HepG2 (cell line): ENCODE data around the gene CCDC86. TPM values are rescaled to one million over a fixed set of nuclear protein-coding genes. Genes with fewer than 3 reads are reported as not detected.

Experiments
- ATAC-seq: fragments of 200-7000 bp; cut with Tn5 transposase; 3 replicates; pipeline ENCODE4 v1.9.1; 2020; ENCODE audit warnings: mild to moderate bottlenecking, moderate library complexity
- BruUV-seq: library from RNA; stranded (reverse); fragments of 400-500 nt; replicated peaks from 2 replicates; lab custom pipeline; 2021; lab: Mats Ljungman, UMichigan
- CTCF ChIA-PET: fragments of 300-600 bp; formaldehyde crosslinking; extraction: SDS; loops from one replicate; lab custom pipeline; 2021; ENCODE audit warnings: low total read pairs, inconsistent platforms, low intra/inter-chr PET ratio; lab: Yijun Ruan, JAX
- POLR2A ChIA-PET: fragments of 350-600 bp; sonication (Branson Sonifier 250); formaldehyde crosslinking; loops from one replicate; lab custom pipeline; 2020; ENCODE audit warnings: antibody characterized with exemption, inconsistent platforms; lab: Yijun Ruan, JAX
- DNase-seq: peaks from one replicate; pipeline ENCODE4 v3.0.0-alpha.2; 2015; ENCODE audit warnings: low spot score
- FAIRE-seq: peaks from 3 replicates; lab custom pipeline; 2011; peaks lifted over from hg19 to GRCh38; lab: Jason Lieb, UNC
- H2AFZ ChIP-seq: one replicate; pipeline ENCODE4 v1.6.1; 2011; ENCODE audit warnings: low read length, inconsistent platforms
- H3K27ac ChIP-seq: fragments of 300-600 bp; 3 replicates; pipeline ENCODE4 v1.8.0; 2011; ENCODE audit warnings: mixed run types, mild to moderate bottlenecking, mixed read lengths, low read length, inconsistent platforms; ENCODE audit not compliant: insufficient read depth; ENCODE audit errors: extremely low read length
- H3K27me3 ChIP-seq, 2 experiments: fragments of 200-600 bp in 1 of 2; 2 replicates in 1 of 2; 3 replicates in 1 of 2; pipeline versions ENCODE4 v1.6.0 to v1.8.0; 2011; ENCODE audit warnings: low read length in 2 of 2, mild to moderate bottlenecking in 2 of 2, moderate library complexity in 2 of 2, inconsistent platforms in 1 of 2; ENCODE audit not compliant: insufficient read depth in 2 of 2, control insufficient read depth in 1 of 2
- H3K36me3 ChIP-seq, 2 experiments: fragments of 200-600 bp in 1 of 2; replicated peaks in 1 of 2; 2 replicates in 1 of 2; 3 replicates in 1 of 2; pipeline versions ENCODE4 v1.5.1 to v1.8.0; 2011; ENCODE audit warnings: low read length in 2 of 2, inconsistent platforms in 1 of 2; ENCODE audit not compliant: insufficient read depth in 2 of 2, control insufficient read depth in 1 of 2
- H3K4me1 ChIP-seq: 2 replicates; pipeline ENCODE4 v1.5.1; 2012; ENCODE audit warnings: low read length, inconsistent platforms; ENCODE audit not compliant: insufficient read depth
- H3K4me2 ChIP-seq: 2 replicates; pipeline ENCODE4 v1.6.0; 2011; ENCODE audit warnings: low read depth, low read length, inconsistent platforms
- H3K4me3 ChIP-seq, 3 experiments: fragments of 200-600 bp in 1 of 3; sonication (generic), shearing (Covaris generic) in 1 of 3; replicated peaks in 1 of 3; 2 replicates each; pipeline ENCODE4 v1.5.1; 2011 to 2016; ENCODE audit warnings: low read length in 3 of 3, inconsistent platforms in 2 of 3, low read depth in 2 of 3, mild to moderate bottlenecking in 2 of 3, control low read depth in 1 of 3, mixed read lengths in 1 of 3; ENCODE audit not compliant: insufficient read depth in 1 of 3
- H3K79me2 ChIP-seq: one replicate; pipeline ENCODE4 v1.6.1; 2011; ENCODE audit warnings: low read length, inconsistent platforms; ENCODE audit not compliant: insufficient read depth
- H3K9ac ChIP-seq: 2 replicates; pipeline ENCODE4 v1.6.0; 2011; ENCODE audit warnings: mild to moderate bottlenecking, low read depth, low read length, inconsistent platforms; ENCODE audit not compliant: insufficient read depth
- H3K9me3 ChIP-seq: 2 replicates; pipeline ENCODE4 v1.5.1; 2012; ENCODE audit warnings: mild to moderate bottlenecking, low read length
- H4K20me1 ChIP-seq: 2 replicates; pipeline ENCODE4 v1.6.0; 2011; ENCODE audit warnings: inconsistent platforms, mild to moderate bottlenecking, low read length, moderate library complexity; ENCODE audit not compliant: insufficient read depth
- ARID2 ChIP-seq: sonication (generic); formaldehyde crosslinking; IDR thresholded peaks from 2 replicates; pipeline ENCODE4 v1.8.1; 2022; ENCODE audit warnings: mild to moderate bottlenecking, missing genetic modification reagents, borderline replicate concordance
- HIVEP1 ChIP-seq: sonication (generic); formaldehyde crosslinking; IDR thresholded peaks from 2 replicates; pipeline ENCODE4 v1.4.0; 2020; ENCODE audit warnings: mild to moderate bottlenecking, missing genetic modification reagents
- MAFF ChIP-seq: IDR thresholded peaks from 2 replicates; pipeline ENCODE4 v1.6.1; 2011; ENCODE audit warnings: low read depth, low read length, improper control_type of control experiment
- MAFK ChIP-seq, 2 experiments: IDR thresholded peaks in 1 of 2; conservative IDR thresholded peaks in 1 of 2; 2 replicates each; pipeline ENCODE4 v1.6.1; 2011; ENCODE audit warnings: improper control_type of control experiment in 2 of 2, low read length in 2 of 2
- NKX3-1 ChIP-seq: sonication (generic); formaldehyde crosslinking; IDR thresholded peaks from 2 replicates; pipeline ENCODE4 v1.5.0; 2020; ENCODE audit warnings: missing genetic modification reagents
- ONECUT2 ChIP-seq: sonication (generic); formaldehyde crosslinking; IDR thresholded peaks from 2 replicates; pipeline ENCODE4 v1.4.0; 2020; ENCODE audit warnings: missing genetic modification reagents
- UBTF ChIP-seq: sonication (generic); formaldehyde crosslinking; IDR thresholded peaks from 2 replicates; pipeline ENCODE4 v1.4.0; 2020; ENCODE audit warnings: mild to moderate bottlenecking, missing genetic modification reagents
- WGBS: methylation state at CpG from one replicate; pipeline ENCODE4 v1.1.6; 2017; ENCODE audit warnings: low lambda C conversion rate; 5-methylcytosine and 5-hydroxymethylcytosine counted together
- in situ Hi-C: cut with HindIII; loops from 2 replicates; pipeline ENCODE4 v1.10.0; 2017; ENCODE audit warnings: low pct_unique_long_range_greater_than_20kb; ENCODE audit not compliant: extremely low pct_ligation_motif_present
- intact Hi-C: fragments of 100-400 bp; cut with micrococcal nuclease; formaldehyde crosslinking; loops from one replicate; pipeline ENCODE4 v1.10.0; 2022; ENCODE audit not compliant: unreplicated experiment
- polyA plus RNA-seq, 8 experiments: library from polyadenylated mRNA; depleted of rRNA in 3 of 8; stranded (reverse) in 7 of 8; unstranded in 1 of 8; fragments of >200 nt; fragmentation: Illumina TruSeq in 4 of 8; extraction: Trizol in 4 of 8; gene quantifications; 2 replicates each; pipeline versions ENCODE4 v1.2.1 to v1.2.3, GENCODE V29; 2011 to 2016; ENCODE audit warnings: low read depth in 4 of 8, missing spikeins in 1 of 8, mixed read lengths in 1 of 8; ENCODE audit not compliant: insufficient read depth in 1 of 8
- total RNA-seq, 5 experiments: library from RNA; depleted of rRNA; stranded (reverse); fragments of >200 nt; fragmentation: Illumina TruSeq; extraction: Trizol; gene quantifications; 2 replicates each; pipeline ENCODE4 v1.2.3, GENCODE V29; 2016; ENCODE audit warnings: low read depth in 1 of 5

CCDC86 gene
- total and polyA plus RNA-seq, 2 of the 13 experiments (the other 11 are each of a cell fraction or from before 2014, with no cell fraction given), result 33.8 to 37.6 TPM

GRCh38 chr11:60840470-60841430 lies 1.2 kb upstream of the CCDC86 start:
- 92% methylated on average over 13 of the region's 14 CpGs for WGBS
- no peaks in the 10 kb centered on the region for H3K9me3 ChIP-seq
- H3K4me3 ChIP-seq, result no peak overlapping the region
- H3K79me2 ChIP-seq, result peaks cover 37% of the 10 kb centered on the region
- DNase-seq, result no peak
- TF ChIP-seq ARID2 (CRISPR knock-in tag), result 0 out of 2 replicates have a peak, but pooled peaks have one; percentile 4
- TF ChIP-seq NKX3-1 (CRISPR knock-in tag), result no peak
- no peak for TF ChIP-seq UBTF (CRISPR knock-in tag)
- TF ChIP-seq MAFK (conservative IDR thresholded peaks at IDR 0.05 in 1 of 2, IDR thresholded peaks at IDR 0.05 in 1 of 2; ENCODE audit: low read length in 2 of 2), result peak; percentile 76 to 82
- TF ChIP-seq MAFF, result peak; percentile 69
- no peak for TF ChIP-seq ONECUT2
- TF ChIP-seq HIVEP1 (CRISPR knock-in tag), result no peak
- TF ChIP-seq, all 625 proteins: peak for 3
- peaks cover 9% of the 10 kb centered on the region; the same call in 1 of the 2 replicates for H4K20me1 ChIP-seq
- intact Hi-C loops, result no loop called here
- peak overlapping the region; percentile 86; the same call in 1 of the 2 replicates for H3K4me2 ChIP-seq
- no peaks in the 10 kb centered on the region; a peak in 1 of 5 replicates for H3K27me3 ChIP-seq
- peak overlapping the region; percentile 75 for H2AFZ ChIP-seq
- BruUV-seq, result no TSS peak
- in situ Hi-C loops, result no loop called here
- FAIRE-seq (no peak), ATAC-seq (no peak)
- peaks cover 0 to 2% of the 10 kb centered on the region in 2 experiments; a peak in 2 of 5 replicates for H3K36me3 ChIP-seq
- CTCF ChIA-PET, result no interaction called here
- peaks cover 34% of the 10 kb centered on the region for H3K4me1 ChIP-seq
- no peak overlapping the region for H3K27ac ChIP-seq
- H3K9ac ChIP-seq, result no peak overlapping the region
- POLR2A ChIA-PET, result interaction anchor here (0.7 kb wide), 1 partner anchor 15 kb away, joined by 3 read pairs; the partner anchor contains the start of gene PTGDR2
